Kidney tubule cell (primary cell): ENCODE measurements around the gene RRAD.

Source experiments
- DNase-seq: peaks from one replicate; pipeline ENCODE4 v3.0.0-alpha.2; 2018; ENCODE audit warnings: low spot score

RRAD gene

DNA sequence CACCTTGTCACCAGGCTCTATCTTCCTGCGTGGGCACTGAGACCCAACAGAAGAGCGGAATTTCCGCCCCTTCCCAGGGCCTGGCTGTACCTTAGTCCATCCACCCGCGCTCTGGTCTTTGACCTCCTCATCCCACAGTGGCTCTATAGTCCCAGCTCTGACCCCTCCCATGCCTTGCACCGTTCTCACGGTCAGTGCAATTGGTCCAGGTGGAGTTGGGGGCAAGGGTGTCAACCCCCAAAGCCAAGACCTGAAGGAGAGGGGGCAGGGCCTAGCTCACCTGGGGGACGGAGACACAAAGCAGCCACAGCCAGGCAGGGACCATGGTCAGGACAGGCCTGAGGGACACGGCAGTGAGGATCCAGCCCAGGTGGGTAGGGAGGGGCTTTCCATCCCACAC is 7.6 kb downstream of the RRAD start:
- DNase-seq = no peak

DNA sequence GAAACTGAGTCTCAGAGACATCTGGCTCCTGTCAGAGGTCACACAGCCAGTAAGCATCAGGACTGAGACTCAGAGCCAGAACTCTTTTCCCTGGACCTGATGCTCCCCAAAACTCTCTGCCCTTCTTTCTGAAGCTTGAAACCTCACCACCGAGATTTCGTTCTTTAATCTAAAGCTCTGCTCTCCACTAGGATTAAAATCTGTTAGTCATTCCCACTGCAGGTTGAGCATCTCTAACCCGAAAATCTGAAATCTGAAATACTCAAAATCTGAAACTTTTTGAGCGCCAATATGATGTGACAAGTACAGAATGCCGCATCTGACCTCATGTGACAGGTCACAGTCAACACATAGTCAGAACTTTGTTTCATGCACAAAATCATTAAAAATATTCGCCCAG is 8.8 kb downstream of the RRAD start:
- no peak for DNase-seq

DNA sequence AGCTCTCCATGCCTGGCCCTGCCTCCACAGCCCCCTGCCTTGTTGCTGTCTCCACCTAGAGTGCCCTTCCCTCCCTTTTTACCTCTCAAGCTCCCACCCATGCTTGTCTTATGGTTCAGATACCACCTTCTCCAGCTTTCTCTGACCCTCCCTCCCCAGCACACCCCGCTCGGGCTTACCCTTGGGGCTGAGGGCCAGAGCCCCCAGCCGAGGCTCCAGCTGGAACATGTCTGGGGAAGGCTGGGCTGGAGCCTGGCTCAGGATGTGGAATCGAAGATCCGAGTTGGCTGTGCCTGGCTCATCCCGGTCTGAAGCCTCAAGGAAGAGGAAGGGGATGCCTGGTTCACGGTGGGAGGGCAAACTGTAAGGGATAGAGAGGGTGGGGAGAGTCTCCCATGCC is 10.3 kb downstream of the RRAD start:
- no peak for DNase-seq

DNA sequence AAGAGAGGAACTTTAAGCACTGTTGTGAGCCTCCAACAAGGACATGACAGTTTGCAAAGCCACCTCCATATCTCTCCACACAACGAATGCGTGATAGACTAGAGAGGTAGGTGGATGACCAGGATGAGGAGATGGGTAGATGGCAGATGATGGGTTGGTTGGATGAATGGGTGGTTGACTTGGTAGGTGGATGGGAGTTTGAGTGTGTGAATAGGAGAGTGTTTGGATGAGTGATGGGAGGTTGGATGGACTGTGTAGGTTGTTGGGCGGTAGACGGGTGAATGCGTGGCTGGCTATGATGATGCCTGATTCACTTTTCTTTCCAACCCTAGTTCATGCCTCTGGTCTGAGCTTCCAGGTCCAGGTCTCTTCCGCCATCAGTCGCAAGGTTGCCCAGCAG is 10.8 kb downstream of the RRAD start:
- DNase-seq = no peak

DNA sequence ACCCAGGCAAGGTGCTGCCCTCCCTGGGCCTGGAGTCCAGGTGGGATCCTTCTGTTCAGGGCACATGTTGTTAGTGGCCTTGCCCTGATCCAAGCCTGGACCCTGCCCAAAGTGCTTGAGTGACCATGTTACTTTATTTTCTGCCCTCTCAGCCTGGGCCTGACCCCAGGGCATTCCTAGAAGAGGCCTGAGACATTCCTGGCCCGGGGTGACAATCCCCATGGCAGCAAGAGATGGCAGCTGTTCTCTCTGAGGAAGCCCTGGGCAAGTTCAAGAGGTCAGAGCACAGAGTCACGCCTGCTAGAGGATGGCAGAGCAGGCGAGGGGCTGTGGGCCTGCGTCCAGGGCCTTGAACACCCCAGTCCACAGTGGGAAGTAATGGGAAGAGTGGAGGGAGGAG is 11.6 kb downstream of the RRAD start:
- no peak for DNase-seq

DNA sequence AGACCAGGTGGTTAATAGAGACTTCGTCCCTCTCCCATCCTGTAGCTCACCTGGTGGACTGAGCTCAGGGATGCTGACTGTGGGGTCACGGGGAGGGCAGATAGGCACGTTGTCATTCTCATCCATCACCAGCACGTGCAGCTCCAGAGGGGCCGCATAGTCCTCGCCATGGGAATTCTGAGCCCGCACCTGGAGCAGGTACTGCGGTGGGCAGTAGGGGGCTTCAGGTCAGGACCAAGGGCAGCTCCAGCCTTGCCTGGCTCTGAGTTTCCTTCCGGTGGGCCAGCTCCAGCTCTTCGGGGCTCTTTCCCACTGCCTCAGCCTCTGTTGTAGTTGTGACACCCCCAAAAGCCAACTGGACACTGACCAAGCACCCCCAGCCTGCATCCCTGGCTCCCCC is 12.3 kb downstream of the RRAD start:
- DNase-seq = no peak

DNA sequence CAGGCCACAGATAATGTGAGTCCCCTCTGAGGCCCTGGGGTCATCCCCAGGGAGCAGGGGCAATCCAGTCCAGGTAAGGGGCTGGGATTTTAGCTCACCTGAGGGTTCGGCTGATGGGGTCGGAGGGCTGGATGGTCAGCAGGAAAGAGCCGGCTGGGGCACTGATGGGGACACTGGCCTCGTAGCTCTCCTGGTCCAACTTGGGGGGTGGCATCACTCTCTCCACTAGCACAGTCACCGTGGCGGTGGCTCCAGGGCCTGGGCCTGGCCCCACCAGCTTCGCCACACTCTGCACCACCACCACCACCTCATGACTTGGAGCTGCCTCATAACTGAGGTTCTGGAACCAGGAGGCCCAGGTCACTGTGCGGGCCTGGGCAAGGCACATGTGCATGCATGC is 13.5 kb downstream of the RRAD start:
- no peak for DNase-seq

DNA sequence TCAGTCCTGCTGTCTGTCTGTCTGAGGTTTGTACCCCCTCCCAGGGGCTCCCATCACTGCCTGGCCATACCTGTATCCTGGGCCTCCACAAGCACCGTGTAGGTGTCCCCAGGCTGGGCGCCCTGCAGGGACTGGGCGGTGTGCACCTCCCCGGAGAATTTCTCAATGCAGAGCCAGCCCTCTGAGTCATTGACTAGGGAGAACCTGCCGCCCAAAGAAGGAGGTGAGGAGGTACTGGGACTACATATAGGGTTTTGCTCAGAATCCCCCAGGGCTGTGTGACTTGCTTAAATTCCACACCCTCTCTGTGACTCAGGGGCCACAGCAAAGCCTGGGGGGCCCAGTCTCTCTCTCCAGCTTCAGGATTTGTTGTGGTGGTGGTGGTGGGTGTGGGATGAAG is 14.2 kb downstream of the RRAD start:
- DNase-seq = peak; percentile 41

DNA sequence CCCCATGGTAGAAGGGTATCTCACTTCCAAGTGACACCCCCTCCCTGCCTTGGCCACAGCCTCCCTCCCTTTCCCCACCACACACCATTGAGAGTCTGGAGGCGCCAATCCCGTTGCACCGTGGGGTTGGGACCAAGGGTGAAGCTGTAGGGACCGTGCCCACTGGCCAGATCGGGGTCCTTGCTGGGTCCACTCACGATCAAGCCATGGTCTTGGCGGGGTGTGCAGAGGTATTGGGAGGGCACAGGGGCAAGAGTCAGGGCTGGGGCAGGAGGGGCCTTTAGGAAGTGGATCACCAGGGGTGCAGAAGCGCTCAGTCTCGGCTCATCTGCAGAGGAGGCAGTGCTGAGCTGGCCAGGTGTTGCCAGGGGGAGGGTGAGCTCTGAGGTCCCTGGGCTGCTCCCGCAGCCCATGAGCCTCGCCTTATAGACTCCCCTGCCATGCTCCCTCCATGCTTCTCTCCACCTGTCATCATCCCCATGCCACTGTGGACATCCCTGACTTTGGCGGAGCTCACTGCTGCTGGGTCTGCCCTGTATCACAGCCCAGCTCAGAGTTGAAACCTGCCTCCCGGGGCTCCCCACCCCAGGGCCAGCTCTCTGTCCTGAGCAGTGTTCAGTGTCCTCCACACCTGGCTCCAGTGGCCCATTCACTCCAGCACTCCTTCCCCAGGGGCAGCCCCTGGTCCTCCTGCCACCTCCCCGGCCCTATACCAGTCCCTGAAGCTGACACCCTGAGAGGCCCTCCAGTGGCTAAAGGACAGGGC is 15.0 kb downstream of the RRAD start:
- DNase-seq = no peak

DNA sequence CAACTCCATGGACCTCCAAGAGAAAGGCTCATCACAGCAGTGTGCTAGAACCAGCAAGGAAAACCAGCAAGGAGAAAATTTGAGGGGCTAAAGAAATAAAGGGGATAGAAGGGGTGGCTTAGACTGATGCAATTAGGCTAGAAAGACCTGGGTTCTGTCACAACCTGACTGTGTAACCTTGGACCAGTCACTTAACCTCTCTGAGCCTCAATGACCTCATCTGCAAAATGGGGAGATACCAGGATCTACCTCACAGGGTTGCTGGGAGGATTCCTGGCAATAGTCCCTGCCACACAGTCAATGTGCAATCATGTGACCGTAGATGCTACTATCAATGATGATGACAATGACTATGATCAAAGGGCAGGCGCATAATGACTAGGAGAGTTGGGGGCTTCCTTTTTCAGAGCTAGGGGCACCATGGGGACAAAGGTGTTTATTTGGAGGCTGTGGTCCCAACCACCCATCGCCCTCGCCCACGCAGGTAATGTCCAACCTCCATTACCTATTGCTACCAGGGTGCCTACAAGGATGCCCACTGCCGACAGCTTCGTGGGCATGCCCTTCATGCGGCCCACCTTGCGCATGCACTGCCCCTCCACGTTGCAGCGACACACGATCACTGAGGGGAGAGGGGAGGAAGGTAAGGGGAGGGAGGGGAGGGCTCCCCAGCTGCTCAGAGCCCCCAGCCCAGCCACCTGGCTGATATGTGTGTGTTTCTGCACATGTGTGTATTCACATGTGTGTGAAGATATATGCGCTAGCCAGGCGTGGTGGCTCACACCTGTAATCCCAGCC is 16.4 kb downstream of the RRAD start:
- no peak for DNase-seq

DNA sequence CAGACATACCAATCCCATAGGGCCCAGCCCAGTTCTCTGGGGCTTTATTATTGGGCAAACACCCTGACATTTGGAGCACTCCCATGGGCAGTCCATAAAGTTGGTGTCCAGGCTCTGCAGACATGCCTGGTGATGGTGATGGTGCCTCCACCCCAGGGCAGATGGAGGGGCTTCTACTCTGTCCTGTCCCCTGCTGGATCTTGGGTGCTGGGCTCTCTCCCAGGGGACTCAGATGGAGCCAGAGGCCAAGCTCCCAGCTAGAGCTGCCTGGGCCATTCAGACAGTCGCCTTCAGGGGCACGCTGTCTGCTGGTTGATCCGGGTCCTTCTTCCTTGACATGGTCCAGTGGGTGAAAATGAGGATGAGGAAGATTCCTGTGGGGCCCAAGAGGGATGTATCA is 17.2 kb downstream of the RRAD start:
- DNase-seq = no peak

DNA sequence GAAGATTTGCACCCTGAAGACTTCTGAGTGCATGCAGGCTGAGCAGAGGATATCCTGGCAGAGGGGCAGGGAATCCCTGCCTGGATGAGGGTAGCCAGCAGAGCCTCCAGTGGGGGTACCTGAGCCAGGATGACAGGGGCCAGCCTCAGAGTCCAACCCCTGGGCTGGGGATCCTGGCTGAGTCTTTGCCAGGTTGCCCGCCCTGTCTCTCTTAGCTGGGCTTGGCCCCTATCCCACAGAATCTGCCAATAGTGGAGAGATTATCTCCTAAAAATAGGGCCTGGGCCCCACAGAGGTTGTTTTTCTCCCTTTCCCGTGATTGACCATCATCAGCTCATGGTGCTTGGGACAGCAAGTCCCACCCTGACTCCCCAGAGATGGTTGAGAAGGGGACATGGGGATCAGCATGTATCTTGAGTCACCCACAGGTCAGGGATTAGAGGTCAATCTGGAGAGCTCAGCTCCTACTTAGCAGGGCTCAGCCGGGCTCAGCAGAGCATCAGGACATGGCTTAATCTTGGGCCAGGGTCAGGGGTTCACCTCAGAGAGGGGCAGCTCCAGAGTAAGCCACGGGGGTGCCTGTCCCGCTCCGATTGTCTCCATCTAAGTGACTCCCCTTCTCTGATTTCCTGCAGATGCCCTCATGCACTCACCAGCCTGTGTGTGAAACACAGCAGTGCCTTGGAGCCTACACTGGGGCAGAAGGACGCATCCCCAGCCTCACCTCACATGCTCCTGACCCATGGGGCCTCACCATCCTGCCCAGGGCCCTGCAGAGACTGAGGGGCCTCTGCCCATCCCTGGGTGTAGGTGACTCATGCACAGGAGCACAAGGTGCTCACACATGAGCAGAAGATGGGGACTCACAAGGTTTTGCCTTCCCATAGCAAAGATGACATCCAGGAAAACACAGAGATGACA is 18.2 kb downstream of the RRAD start:
- DNase-seq = no peak

DNA sequence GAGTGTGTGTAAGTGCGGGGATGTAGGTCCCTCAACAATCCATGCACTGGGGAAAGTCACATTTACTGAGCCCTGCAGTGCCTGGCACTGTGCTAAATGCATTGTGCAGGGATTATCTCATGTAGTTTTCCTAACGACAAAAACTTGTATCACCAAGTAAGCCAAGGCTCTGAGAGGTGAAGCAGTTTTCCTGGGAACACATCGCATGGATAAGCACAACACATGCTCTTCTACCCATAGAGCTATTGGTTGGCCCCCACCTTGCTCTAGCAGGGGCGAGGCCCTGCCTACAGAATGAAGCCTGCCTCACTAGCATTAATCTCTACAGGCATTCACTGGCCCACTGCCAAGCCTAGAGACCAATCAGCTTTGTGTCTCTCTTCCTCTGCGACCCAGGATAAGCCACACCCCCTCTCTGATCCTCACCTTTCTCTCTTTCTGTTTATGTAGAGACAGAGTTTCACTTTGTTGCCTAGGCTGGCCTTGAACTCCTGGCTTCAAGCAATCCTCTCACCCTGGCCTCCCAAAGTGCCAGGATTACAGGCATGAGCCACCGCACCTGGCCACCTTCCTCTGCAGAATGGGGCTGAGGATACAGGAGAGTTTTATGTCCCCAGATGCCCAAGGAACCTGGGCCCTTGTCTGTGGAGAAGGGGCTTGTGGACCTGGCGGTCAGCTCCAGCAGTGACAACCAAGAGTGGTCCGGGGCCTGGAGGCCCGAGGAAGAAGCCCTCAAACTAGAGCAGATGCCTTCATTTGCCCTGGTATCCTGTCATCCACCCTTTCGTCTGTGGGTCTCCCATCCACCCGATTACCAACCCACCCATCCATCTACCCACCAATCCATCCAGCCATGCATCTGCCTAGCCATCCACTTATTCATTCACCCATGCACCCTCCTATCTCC is 19.4 kb downstream of the RRAD start:
- peak; percentile 65 for DNase-seq

DNA sequence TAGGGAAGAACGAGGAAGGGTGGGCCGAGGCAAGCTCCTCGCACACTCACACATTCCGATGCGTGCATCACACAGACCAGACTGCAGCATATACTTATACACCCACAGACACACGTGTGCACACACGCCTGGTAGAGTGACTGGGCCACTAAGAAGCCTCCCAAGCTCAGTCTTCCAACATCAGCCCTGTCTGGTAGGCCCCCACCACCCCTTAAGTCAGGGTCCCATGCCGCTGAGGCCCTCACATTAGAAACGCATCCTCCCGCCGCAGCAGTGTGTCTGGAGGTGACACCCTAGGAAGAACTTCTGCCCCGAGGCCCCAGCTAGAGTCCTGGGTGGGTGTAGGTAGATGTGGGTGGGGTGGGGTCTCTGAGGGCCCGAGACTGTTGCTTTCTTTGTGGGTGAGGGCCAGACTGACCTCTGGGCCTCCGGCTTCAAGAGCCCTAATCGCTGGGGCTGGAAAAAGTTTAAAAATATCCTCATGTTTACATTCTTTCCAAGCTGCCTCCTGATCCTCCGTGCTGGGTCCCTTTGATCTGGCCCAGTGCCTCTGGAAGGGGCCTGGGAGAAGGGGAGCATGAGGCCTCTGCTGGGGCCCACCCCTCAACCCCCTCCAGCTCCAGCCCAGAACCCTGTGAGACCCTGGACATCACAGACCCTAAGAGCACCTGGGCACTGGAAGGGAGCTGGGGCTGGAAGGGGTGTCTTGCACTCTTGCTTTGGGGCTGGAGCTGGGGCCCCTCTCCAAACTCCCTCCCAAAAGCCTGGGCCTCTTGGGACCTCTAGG is 20.3 kb downstream of the RRAD start:
- DNase-seq = no peak

DNA sequence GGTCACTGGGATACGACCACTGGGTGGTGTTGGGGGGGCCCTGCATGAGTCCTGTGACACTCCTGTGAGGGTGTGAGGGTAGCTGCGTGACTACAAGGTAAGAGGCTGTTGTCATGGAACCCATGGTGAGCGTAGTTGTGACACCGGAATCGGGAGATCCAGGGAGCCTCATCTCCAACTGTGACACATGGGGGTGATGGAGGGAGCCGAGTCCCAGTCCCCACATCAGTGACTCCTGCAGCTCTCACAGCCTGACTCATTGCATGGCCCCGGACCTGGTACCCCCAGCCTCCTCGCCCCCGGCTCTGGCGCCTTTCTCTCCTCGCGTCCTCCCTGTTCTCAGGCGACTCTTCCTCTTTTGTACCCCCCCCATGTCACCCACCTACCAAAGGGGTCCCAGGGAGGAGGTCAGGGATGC is 20.9 kb downstream of the RRAD start:
- DNase-seq = no peak

DNA sequence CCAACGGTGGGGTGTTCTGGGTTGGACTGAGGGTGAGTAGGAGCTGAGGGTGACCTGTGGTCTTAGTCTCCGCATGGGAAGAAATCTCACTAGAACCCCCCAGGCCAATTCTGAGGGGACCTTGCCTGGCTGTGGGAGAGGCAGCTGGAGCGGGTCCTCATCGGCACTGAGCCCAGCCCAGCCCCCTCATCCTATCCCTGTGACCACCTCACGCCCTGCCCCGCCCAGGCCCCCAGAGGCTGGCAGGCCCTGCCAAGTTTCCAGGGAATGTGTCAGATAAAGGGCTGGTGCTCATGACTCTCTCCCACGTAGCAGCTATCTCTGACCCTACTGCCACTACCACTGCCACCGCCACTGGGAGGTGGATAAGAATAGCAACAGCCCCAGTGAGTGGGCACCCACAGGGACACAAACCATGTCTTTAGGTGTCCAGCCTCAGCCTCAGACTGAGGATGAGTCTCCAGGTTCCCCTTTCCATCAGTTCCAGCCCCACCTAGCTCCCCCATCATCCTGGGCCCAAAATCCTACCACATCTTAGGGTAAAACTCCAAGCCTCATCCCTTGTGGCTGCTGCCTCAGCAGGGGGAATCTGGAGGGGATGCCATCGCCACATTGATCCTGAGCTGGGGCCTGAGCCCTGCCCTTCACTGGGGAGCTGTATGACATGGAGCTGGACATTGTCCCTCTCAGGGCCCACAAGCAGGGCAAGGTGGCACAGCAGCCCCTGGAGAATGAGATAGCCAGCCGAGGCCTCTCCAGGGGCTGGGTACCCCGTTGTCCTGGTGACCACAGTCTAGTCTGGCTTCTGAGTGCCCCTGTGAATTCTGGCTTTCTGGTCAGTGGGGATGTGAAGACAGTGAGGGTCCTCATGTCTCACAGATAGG is 21.5 kb downstream of the RRAD start:
- no peak for DNase-seq

DNA sequence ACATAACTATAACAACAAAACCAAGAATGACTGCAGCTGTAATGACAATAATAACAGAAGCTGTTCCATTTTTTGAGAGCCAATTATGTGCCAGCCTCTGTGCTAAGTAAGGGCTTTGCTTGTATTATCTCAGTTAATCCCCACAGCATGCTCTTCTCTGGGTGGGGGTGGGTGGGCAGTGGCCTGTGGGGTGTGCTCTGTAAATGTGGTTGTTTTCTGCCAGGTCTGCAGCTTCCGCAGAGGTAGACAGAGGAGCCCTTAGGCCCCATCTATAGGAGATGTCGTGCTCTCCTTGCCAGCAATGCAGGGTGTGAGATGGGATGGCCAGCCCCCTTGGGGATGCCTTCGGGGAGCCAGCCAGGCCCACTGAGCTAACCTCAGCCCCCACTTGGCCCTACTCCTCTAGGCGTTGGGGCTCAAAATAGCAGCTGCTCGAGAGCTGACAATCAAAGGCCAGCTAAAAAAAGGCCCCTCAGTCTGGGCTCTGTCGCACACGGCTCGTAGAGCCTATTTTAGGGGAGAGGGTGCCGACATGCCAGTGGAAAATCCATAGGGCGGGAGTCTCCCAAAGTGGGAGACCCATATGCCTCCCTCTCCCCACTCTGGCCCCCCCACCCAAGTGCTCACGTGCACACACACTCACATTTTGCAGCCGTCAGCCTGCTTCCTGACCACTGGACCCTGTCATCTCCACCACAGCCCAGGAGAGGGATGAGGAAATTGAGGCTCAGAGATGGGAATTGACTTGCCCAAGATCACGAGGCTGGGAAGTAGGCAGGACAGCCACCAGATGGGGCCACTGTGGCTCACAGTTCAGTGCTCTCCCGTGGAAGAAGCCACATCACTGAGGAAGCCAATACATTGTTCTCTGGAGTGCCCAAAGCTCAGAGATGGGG is 22.4 kb downstream of the RRAD start:
- DNase-seq = no peak

DNA sequence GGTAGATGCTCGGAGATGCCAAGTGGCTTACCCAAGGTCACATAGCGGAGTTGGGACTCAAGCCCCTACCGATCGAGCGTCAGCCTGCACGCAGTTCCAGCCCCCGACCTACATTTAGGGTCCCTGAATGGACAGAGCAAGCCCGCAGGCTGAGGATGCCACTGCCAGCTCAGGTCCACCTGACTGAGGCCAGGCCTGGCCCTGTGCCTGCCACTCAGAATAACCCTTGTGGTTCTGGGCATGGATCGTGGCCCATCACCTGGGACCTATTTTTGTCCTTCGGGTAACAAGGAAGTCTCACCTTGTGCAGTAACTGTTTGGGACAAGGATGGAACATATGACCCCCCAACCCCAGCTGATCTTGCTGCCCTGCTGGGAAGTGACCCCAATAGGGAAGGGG is 23.7 kb downstream of the RRAD start:
- DNase-seq = no peak
